Mammary epithelial cell (primary cell): ENCODE data around the gene ACO1.
"Not testable (repeated sequence)": the region's sequence is repeated elsewhere in the genome, so short reads cannot be mapped to it uniquely, and the experiment has no call there.

Experiments
- CTCF ChIP-seq, 2 donors: IDR thresholded peaks in 1 of 2; conservative IDR thresholded peaks in 1 of 2; 2 replicates each; pipeline ENCODE4 v1.5.1; 2011 to 2012; ENCODE audit warnings: inconsistent platforms in 2 of 2, low read length in 2 of 2, mild to moderate bottlenecking in 2 of 2, control low read depth in 1 of 2, low read depth in 1 of 2; ENCODE audit not compliant: insufficient read depth in 1 of 2; ENCODE audit errors: extremely low read depth in 1 of 2
- EZH2 ChIP-seq: IDR thresholded peaks from 2 replicates; pipeline ENCODE4 v1.6.1; 2012; ENCODE audit warnings: low read length, inconsistent platforms, borderline replicate concordance

GRCh38 chr9:32353476-32353875 is 31.0 kb upstream of the ACO1 start:
- not testable (repeated sequence) for TF ChIP-seq EZH2; CTCF (conservative IDR thresholded peaks at IDR 0.05 in 1 of 2, IDR thresholded peaks at IDR 0.05 in 1 of 2; ENCODE audit: extremely low read depth in 1 of 2, insufficient read depth in 1 of 2, low read depth in 1 of 2, low read length in 2 of 2)
